ENCODE data around the gene DNM2. TPM values are rescaled to one million over a fixed set of nuclear protein-coding genes. Genes with fewer than 3 reads are reported as not detected.

DNM2 gene
- total RNA-seq, 4 donors from 2014 or later: 73.6 to 115 (median 93.7) TPM

GRCh38 chr19:10764340-10764894 is 46.5 kb downstream of the DNM2 start:
- intact Hi-C loops (cut with DNase I): no loop called here
- peaks cover 0 to 38% (median 25%) of the 10 kb centered on the region in 4 donors for H3K36me3 ChIP-seq
- no peak for DNase-seq (ENCODE audit: extremely low spot score)
- TF ChIP-seq EP300 (IDR thresholded peaks at IDR 0.05) (no peak), POLR2AphosphoS5 (IDR thresholded peaks at IDR 0.05) (no peak), POLR2A (IDR thresholded peaks at IDR 0.05; ENCODE audit: low read depth) (no peak), CTCF (IDR thresholded peaks at IDR 0.05) (no peak)
- WGBS: 93% methylated on average over 6 of the region's 9 CpGs
- H3K27me3 ChIP-seq: no peaks in the 10 kb centered on the region
- no peaks in the 10 kb centered on the region for H3K9me3 ChIP-seq
- H3K4me3 ChIP-seq: no peak overlapping the region
- no peak overlapping the region for H3K27ac ChIP-seq (replicated peaks in 1 of 4)
- H3K4me1 ChIP-seq: peaks cover 74 to 86% (median 78%) of the 10 kb centered on the region in 4 donors

GRCh38 chr19:10766049-10766623 is 48.3 kb downstream of the DNM2 start:
- Histone ChIP-seq H3K4me3 (no peak overlapping the region), H3K9me3 (no peaks in the 10 kb centered on the region), H3K4me1 (peaks cover 78 to 88% (median 84%) of the 10 kb centered on the region in 4 donors), H3K27me3 (no peaks in the 10 kb centered on the region), H3K27ac (replicated peaks in 1 of 4) (peak overlapping the region; percentile 51 to 62 (median 60)), H3K36me3 (peaks cover 0 to 28% (median 13%) of the 10 kb centered on the region in 4 donors)
- TF ChIP-seq CTCF (IDR thresholded peaks at IDR 0.05) (no peak), POLR2AphosphoS5 (IDR thresholded peaks at IDR 0.05) (no peak), POLR2A (IDR thresholded peaks at IDR 0.05; ENCODE audit: low read depth) (no peak), EP300 (IDR thresholded peaks at IDR 0.05) (no peak)
- intact Hi-C loops (cut with DNase I): loop anchor here (5.0 kb wide), 1 partner anchor 49 kb away; the partner anchor contains the start of gene DNM2
- WGBS: 74% methylated on average over 8 of the region's 9 CpGs
- DNase-seq (ENCODE audit: extremely low spot score): no peak

GRCh38 chr19:10766671-10767201 is 48.9 kb downstream of the DNM2 start:
- H3K4me3 ChIP-seq: no peak overlapping the region
- H3K36me3 ChIP-seq: peaks cover 0 to 22% (median 7%) of the 10 kb centered on the region in 4 donors
- H3K4me1 ChIP-seq: peaks cover 72 to 83% (median 80%) of the 10 kb centered on the region in 4 donors
- 29% methylated on average over 5 of the region's 10 CpGs for WGBS
- DNase-seq (ENCODE audit: extremely low spot score): no peak
- TF ChIP-seq CTCF (IDR thresholded peaks at IDR 0.05) (no peak), POLR2A (IDR thresholded peaks at IDR 0.05; ENCODE audit: low read depth) (no peak), POLR2AphosphoS5 (IDR thresholded peaks at IDR 0.05) (no peak), EP300 (IDR thresholded peaks at IDR 0.05) (no peak)
- intact Hi-C loops (cut with DNase I): loop anchor here (5.0 kb wide), 1 partner anchor 49 kb away; the partner anchor contains the start of gene DNM2
- H3K27me3 ChIP-seq: no peaks in the 10 kb centered on the region
- H3K9me3 ChIP-seq: no peaks in the 10 kb centered on the region
- peak overlapping the region; percentile 51 to 62 (median 60) for H3K27ac ChIP-seq (replicated peaks in 1 of 4)

- Histone ChIP-seq H3K4me1 (peaks cover 62 to 73% (median 70%) of the 10 kb centered on the region in 4 donors), H3K9me3 (no peaks in the 10 kb centered on the region), H3K36me3 (peaks cover 3 to 21% (median 10%) of the 10 kb centered on the region in 4 donors), H3K27me3 (no peaks in the 10 kb centered on the region), H3K27ac (replicated peaks in 1 of 4) (no peak overlapping the region), H3K4me3 (no peak overlapping the region)
- TF ChIP-seq POLR2AphosphoS5 (IDR thresholded peaks at IDR 0.05) (no peak), POLR2A (IDR thresholded peaks at IDR 0.05; ENCODE audit: low read depth) (no peak), CTCF (IDR thresholded peaks at IDR 0.05) (no peak), EP300 (IDR thresholded peaks at IDR 0.05) (no peak)
- intact Hi-C loops (cut with DNase I): loop anchor here (5.0 kb wide), 1 partner anchor 50 kb away; the partner anchor contains the start of gene DNM2
- 88% methylated on average over 8 of the region's 10 CpGs for WGBS
- DNase-seq (ENCODE audit: extremely low spot score): no peak
Measured at GRCh38 chr19:10767726-10768125, 49.8 kb downstream of the DNM2 start.
